CD14-positive monocyte (primary cell): Measurements from ENCODE around the gene KCNN3. TPM values are rescaled to one million over a fixed set of nuclear protein-coding genes. Genes with fewer than 3 reads are reported as not detected.

Source experiments
- DNase-seq, 3 donors: peaks; one replicate each; pipeline ENCODE4 v3.0.0-alpha.2; 2011 to 2022
- H2AFZ ChIP-seq: 2 replicates; pipeline ENCODE4 v1.6.0; 2012; ENCODE audit warnings: mild to moderate bottlenecking, low read depth, low read length, inconsistent platforms; ENCODE audit not compliant: insufficient read depth, poor library complexity, severe bottlenecking
- H3K27ac ChIP-seq, 2 donors: 1 replicate in 1 of 2; 2 replicates in 1 of 2; pipeline ENCODE4 v1.5.1; 2012 to 2013; ENCODE audit warnings: low read length in 2 of 2, control low read depth in 1 of 2, inconsistent platforms in 1 of 2, low read depth in 1 of 2, mild to moderate bottlenecking in 1 of 2
- H3K27me3 ChIP-seq, 2 donors: one replicate each; pipeline versions ENCODE4 v1.6.0 to v1.6.1; 2011 to 2013; ENCODE audit warnings: low read length in 2 of 2; ENCODE audit not compliant: control insufficient read depth in 2 of 2, insufficient read depth in 2 of 2
- H3K36me3 ChIP-seq, 2 donors: replicated peaks in 1 of 2; 1 replicate in 1 of 2; 2 replicates in 1 of 2; pipeline versions ENCODE4 v1.5.1 to v1.6.1; 2012 to 2013; ENCODE audit warnings: low read length in 2 of 2, control low read depth in 1 of 2, inconsistent platforms in 1 of 2, mild to moderate bottlenecking in 1 of 2; ENCODE audit not compliant: insufficient read depth in 2 of 2, control insufficient read depth in 1 of 2
- H3K4me1 ChIP-seq, 2 donors: 1 replicate in 1 of 2; 2 replicates in 1 of 2; pipeline versions ENCODE4 v1.5.1 to v1.6.1; 2012 to 2013; ENCODE audit warnings: low read length in 2 of 2, control low read depth in 1 of 2, inconsistent platforms in 1 of 2, mild to moderate bottlenecking in 1 of 2, moderate library complexity in 1 of 2; ENCODE audit not compliant: insufficient read depth in 2 of 2, control insufficient read depth in 1 of 2
- H3K4me2 ChIP-seq: replicated peaks from 2 replicates; pipeline ENCODE3; 2012; ENCODE audit warnings: low read length, moderate library complexity, mild to moderate bottlenecking; ENCODE audit not compliant: poor library complexity, severe bottlenecking; ENCODE audit errors: extremely low read depth
- H3K4me3 ChIP-seq, 3 experiments: fragments of 200-600 bp in 1 of 3; sonication (generic) in 1 of 3; replicated peaks in 1 of 3; 1 replicate in 2 of 3; 2 replicates in 1 of 3; pipeline ENCODE4 v1.5.1; 2011 to 2013; ENCODE audit warnings: low read length in 3 of 3, mild to moderate bottlenecking in 3 of 3, control low read depth in 2 of 3, low read depth in 2 of 3, inconsistent platforms in 1 of 3, moderate library complexity in 1 of 3
- H3K79me2 ChIP-seq: 2 replicates; pipeline ENCODE4 v1.6.0; 2012; ENCODE audit warnings: mild to moderate bottlenecking, control low read depth, inconsistent platforms, low read length, moderate library complexity; ENCODE audit not compliant: insufficient read depth
- H3K9ac ChIP-seq: 2 replicates; pipeline ENCODE4 v1.6.0; 2017; ENCODE audit warnings: low read length, mild to moderate bottlenecking; ENCODE audit not compliant: insufficient read depth, poor library complexity, severe bottlenecking
- H3K9me3 ChIP-seq, 2 donors: replicated peaks in 1 of 2; 1 replicate in 1 of 2; 2 replicates in 1 of 2; pipeline versions ENCODE4 v1.5.1 to v1.6.1; 2012 to 2013; ENCODE audit warnings: low read length in 2 of 2, control low read depth in 1 of 2; ENCODE audit not compliant: control insufficient read depth in 1 of 2, insufficient read depth in 1 of 2
- H4K20me1 ChIP-seq: 2 replicates; pipeline ENCODE4 v1.6.0; 2012; ENCODE audit warnings: mild to moderate bottlenecking, low read length, control low read depth, moderate library complexity; ENCODE audit not compliant: insufficient read depth
- H3K27ac Mint-ChIP-seq, 7 donors: one replicate each; pipeline ENCODE4 v1.8.0; 2020; ENCODE audit warnings: mild to moderate bottlenecking in 7 of 7, mixed read lengths in 7 of 7, moderate library complexity in 6 of 7, inconsistent platforms in 2 of 7
- H3K27me3 Mint-ChIP-seq, 3 donors: one replicate each; pipeline ENCODE4 v1.8.0; 2021 to 2022; ENCODE audit warnings: low read depth in 3 of 3, mild to moderate bottlenecking in 3 of 3, mixed read lengths in 3 of 3, moderate library complexity in 3 of 3, inconsistent platforms in 1 of 3
- H3K36me3 Mint-ChIP-seq, 2 donors: one replicate each; pipeline ENCODE4 v1.8.0; 2020; ENCODE audit warnings: mixed read lengths in 2 of 2, inconsistent platforms in 1 of 2, mild to moderate bottlenecking in 1 of 2
- H3K4me1 Mint-ChIP-seq: one replicate; pipeline ENCODE4 v1.8.0; 2020; ENCODE audit warnings: mild to moderate bottlenecking, mixed read lengths
- H3K4me3 Mint-ChIP-seq, 2 donors: one replicate each; pipeline ENCODE4 v1.8.0; 2020; ENCODE audit warnings: mild to moderate bottlenecking in 2 of 2, mixed read lengths in 2 of 2, moderate library complexity in 1 of 2
- H3K9me3 Mint-ChIP-seq, 7 donors: one replicate each; pipeline ENCODE4 v1.8.0; 2020 to 2022; ENCODE audit warnings: mixed read lengths in 7 of 7, mild to moderate bottlenecking in 6 of 7, moderate library complexity in 6 of 7, inconsistent platforms in 2 of 7
- WGBS: methylation state at CpG from one replicate; pipeline ENCODE4 v1.1.5; 2013; ENCODE audit warnings: missing lambda C conversion rate; ENCODE audit not compliant: insufficient coverage; 5-methylcytosine and 5-hydroxymethylcytosine counted together
- intact Hi-C, 2 donors: fragments of 100-400 bp; cut with micrococcal nuclease; formaldehyde crosslinking; loops; one replicate each; pipeline versions ENCODE4 v1.15.0 to v1.15.1; 2023
- polyA plus RNA-seq, 3 donors: library from polyadenylated mRNA; depleted of rRNA in 1 of 3; unstranded in 2 of 3; stranded (reverse) in 1 of 3; fragments of 300-500 nt in 2 of 3; fragments of >200 nt in 1 of 3; fragmentation: Illumina TruSeq in 2 of 3; gene quantifications; 1 replicate in 2 of 3; 2 replicates in 1 of 3; pipeline ENCODE4 v1.2.3, GENCODE V29; 2012 to 2021
- TF ChIP-seq, protein P1 (sequence below): fragments of 200-600 bp; IDR thresholded peaks from one replicate; pipeline ENCODE4 v1.8.0; 2022; ENCODE audit warnings: antibody characterized with exemption, mild to moderate bottlenecking

KCNN3 gene
- polyA plus RNA-seq, 3 donors: not detected

GRCh38 chr1:154821083-154821482, 49.0 kb downstream of the KCNN3 start:
- Mint-ChIP-seq H3K4me3 (no peak overlapping the region), H3K4me1 (peaks cover 5% of the 10 kb centered on the region), H3K36me3 (no peaks in the 10 kb centered on the region), H3K27ac (no peak overlapping the region), H3K9me3 (no peaks in the 10 kb centered on the region), H3K27me3 (peaks cover 0 to 2% (median 1%) of the 10 kb centered on the region in 3 donors)
- H3K36me3 ChIP-seq: no peaks in the 10 kb centered on the region
- no peak overlapping the region for H3K4me3 ChIP-seq
- TF ChIP-seq, protein P1, sequence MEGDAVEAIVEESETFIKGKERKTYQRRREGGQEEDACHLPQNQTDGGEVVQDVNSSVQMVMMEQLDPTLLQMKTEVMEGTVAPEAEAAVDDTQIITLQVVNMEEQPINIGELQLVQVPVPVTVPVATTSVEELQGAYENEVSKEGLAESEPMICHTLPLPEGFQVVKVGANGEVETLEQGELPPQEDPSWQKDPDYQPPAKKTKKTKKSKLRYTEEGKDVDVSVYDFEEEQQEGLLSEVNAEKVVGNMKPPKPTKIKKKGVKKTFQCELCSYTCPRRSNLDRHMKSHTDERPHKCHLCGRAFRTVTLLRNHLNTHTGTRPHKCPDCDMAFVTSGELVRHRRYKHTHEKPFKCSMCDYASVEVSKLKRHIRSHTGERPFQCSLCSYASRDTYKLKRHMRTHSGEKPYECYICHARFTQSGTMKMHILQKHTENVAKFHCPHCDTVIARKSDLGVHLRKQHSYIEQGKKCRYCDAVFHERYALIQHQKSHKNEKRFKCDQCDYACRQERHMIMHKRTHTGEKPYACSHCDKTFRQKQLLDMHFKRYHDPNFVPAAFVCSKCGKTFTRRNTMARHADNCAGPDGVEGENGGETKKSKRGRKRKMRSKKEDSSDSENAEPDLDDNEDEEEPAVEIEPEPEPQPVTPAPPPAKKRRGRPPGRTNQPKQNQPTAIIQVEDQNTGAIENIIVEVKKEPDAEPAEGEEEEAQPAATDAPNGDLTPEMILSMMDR: no peak
- H2AFZ ChIP-seq: no peak overlapping the region
- H3K9me3 ChIP-seq: no peaks in the 10 kb centered on the region
- no peak overlapping the region for H3K4me2 ChIP-seq
- no peaks in the 10 kb centered on the region for H4K20me1 ChIP-seq
- H3K27me3 ChIP-seq: no peaks in the 10 kb centered on the region
- no peaks in the 10 kb centered on the region for H3K79me2 ChIP-seq
- no peak overlapping the region for H3K9ac ChIP-seq
- intact Hi-C loops: no loop called here
- no peak for DNase-seq
- no peak overlapping the region for H3K27ac ChIP-seq
- no peaks in the 10 kb centered on the region for H3K4me1 ChIP-seq
- 96% methylated on average over 7 of the region's 7 CpGs for WGBS

- H2AFZ ChIP-seq: no peak overlapping the region
- intact Hi-C loops: no loop called here
- no peaks in the 10 kb centered on the region for H3K9me3 ChIP-seq
- H3K4me1 ChIP-seq: no peaks in the 10 kb centered on the region
- H3K27me3 ChIP-seq: no peaks in the 10 kb centered on the region
- Mint-ChIP-seq H3K4me1 (peaks cover 5% of the 10 kb centered on the region), H3K36me3 (no peaks in the 10 kb centered on the region), H3K27me3 (peaks cover 0 to 1% (median under 1%) of the 10 kb centered on the region in 3 donors), H3K9me3 (no peaks in the 10 kb centered on the region), H3K4me3 (no peak overlapping the region), H3K27ac (no peak overlapping the region)
- no peak for DNase-seq
- H3K4me3 ChIP-seq: no peak overlapping the region
- H3K4me2 ChIP-seq: no peak overlapping the region
- no peaks in the 10 kb centered on the region for H4K20me1 ChIP-seq
- WGBS: 98% methylated on average over 6 of the region's 6 CpGs
- H3K27ac ChIP-seq: no peak overlapping the region
- H3K9ac ChIP-seq: no peak overlapping the region
- H3K36me3 ChIP-seq: no peaks in the 10 kb centered on the region
- TF ChIP-seq, protein P1: no peak
- H3K79me2 ChIP-seq: no peaks in the 10 kb centered on the region
Measured at GRCh38 chr1:154820646-154821045, 49.4 kb downstream of the KCNN3 start.
